ENCODE data around the gene RAD51B.

The RAD51B gene

GRCh38 chr14:68193970-68194681 lies 374.5 kb downstream of the RAD51B start:
- Histone ChIP-seq H3K79me2 (no peaks in the 10 kb centered on the region), H2AFZ (no peak overlapping the region), H3K9me3 (ENCODE audit: control insufficient read depth, low read length) (no peaks in the 10 kb centered on the region), H3K27ac (no peak overlapping the region), H3K36me3 (ENCODE audit: control insufficient read depth, insufficient read depth, low read length) (no peaks in the 10 kb centered on the region), H3K4me1 (peaks cover under 1% of the 10 kb centered on the region), H3K9ac (no peak overlapping the region), H3K4me3 (ENCODE audit: low read depth, low read length) (no peak overlapping the region), H3K4me2 (ENCODE audit: low read length) (no peak overlapping the region), H3K27me3 (ENCODE audit: control insufficient read depth, insufficient read depth, low read length) (no peaks in the 10 kb centered on the region)
- TF ChIP-seq CTCF (IDR thresholded peaks at IDR 0.05): no peak

GRCh38 chr14:68195126-68195525 lies 375.5 kb downstream of the RAD51B start:
- Histone ChIP-seq H3K4me1 (peaks cover 10% of the 10 kb centered on the region), H3K27ac (no peak overlapping the region)

GRCh38 chr14:68198713-68199495 lies 379.3 kb downstream of the RAD51B start:
- H3K36me3 ChIP-seq (ENCODE audit: control insufficient read depth, insufficient read depth, low read length): no peaks in the 10 kb centered on the region
- H2AFZ ChIP-seq: peak overlapping the region; percentile 72
- H3K4me3 ChIP-seq (ENCODE audit: low read depth, low read length): no peak overlapping the region
- peaks cover 13% of the 10 kb centered on the region for H3K4me1 ChIP-seq
- no peaks in the 10 kb centered on the region for H3K9me3 ChIP-seq (ENCODE audit: control insufficient read depth, low read length)
- H3K79me2 ChIP-seq: no peaks in the 10 kb centered on the region
- H3K27me3 ChIP-seq (ENCODE audit: control insufficient read depth, insufficient read depth, low read length): no peaks in the 10 kb centered on the region
- no peak overlapping the region for H3K9ac ChIP-seq
- no peak overlapping the region for H3K27ac ChIP-seq
- no peak overlapping the region for H3K4me2 ChIP-seq (ENCODE audit: low read length)
- TF ChIP-seq CTCF (IDR thresholded peaks at IDR 0.05): no peak

More at GRCh38 chr14:68195126-68195525, 375.5 kb downstream of the RAD51B start:
- Histone ChIP-seq H3K27me3 (ENCODE audit: control insufficient read depth, insufficient read depth, low read length) (no peaks in the 10 kb centered on the region), H3K9ac (no peak overlapping the region), H3K4me2 (ENCODE audit: low read length) (no peak overlapping the region), H3K4me3 (ENCODE audit: low read depth, low read length) (no peak overlapping the region), H3K36me3 (ENCODE audit: control insufficient read depth, insufficient read depth, low read length) (no peaks in the 10 kb centered on the region), H3K79me2 (no peaks in the 10 kb centered on the region), H3K9me3 (ENCODE audit: control insufficient read depth, low read length) (no peaks in the 10 kb centered on the region), H2AFZ (no peak overlapping the region)
- TF ChIP-seq CTCF (IDR thresholded peaks at IDR 0.05): no peak

GRCh38 chr14:68199554-68200151 lies 380.1 kb downstream of the RAD51B start:
- Histone ChIP-seq H3K4me2 (ENCODE audit: low read length) (no peak overlapping the region), H3K9me3 (ENCODE audit: control insufficient read depth, low read length) (no peaks in the 10 kb centered on the region), H3K4me3 (ENCODE audit: low read depth, low read length) (no peak overlapping the region), H3K27me3 (ENCODE audit: control insufficient read depth, insufficient read depth, low read length) (no peaks in the 10 kb centered on the region), H3K79me2 (no peaks in the 10 kb centered on the region), H3K27ac (peak overlapping the region; percentile 34), H3K36me3 (ENCODE audit: control insufficient read depth, insufficient read depth, low read length) (no peaks in the 10 kb centered on the region), H3K4me1 (peaks cover 13% of the 10 kb centered on the region), H3K9ac (no peak overlapping the region), H2AFZ (peak overlapping the region; percentile 72)
- TF ChIP-seq CTCF (IDR thresholded peaks at IDR 0.05): no peak

Measured in parathyroid adenoma (tissue), 2 donors.